HepG2 (cell line): ENCODE measurements around the gene GMPPA. TPM values are rescaled to one million over a fixed set of nuclear protein-coding genes. Genes with fewer than 3 reads are reported as not detected.

Source experiments
- ATAC-seq: fragments of 200-7000 bp; cut with Tn5 transposase; 3 replicates; pipeline ENCODE4 v1.9.1; 2020; ENCODE audit warnings: mild to moderate bottlenecking, moderate library complexity
- BruUV-seq: library from RNA; stranded (reverse); fragments of 400-500 nt; replicated peaks from 2 replicates; lab custom pipeline; 2021; lab: Mats Ljungman, UMichigan
- CTCF ChIA-PET: fragments of 300-600 bp; formaldehyde crosslinking; extraction: SDS; loops from one replicate; lab custom pipeline; 2021; ENCODE audit warnings: low total read pairs, inconsistent platforms, low intra/inter-chr PET ratio; lab: Yijun Ruan, JAX
- POLR2A ChIA-PET: fragments of 350-600 bp; sonication (Branson Sonifier 250); formaldehyde crosslinking; loops from one replicate; lab custom pipeline; 2020; ENCODE audit warnings: antibody characterized with exemption, inconsistent platforms; lab: Yijun Ruan, JAX
- DNase-seq: peaks from one replicate; pipeline ENCODE4 v3.0.0-alpha.2; 2015; ENCODE audit warnings: low spot score
- FAIRE-seq: peaks from 3 replicates; lab custom pipeline; 2011; peaks lifted over from hg19 to GRCh38; lab: Jason Lieb, UNC
- H2AFZ ChIP-seq: one replicate; pipeline ENCODE4 v1.6.1; 2011; ENCODE audit warnings: low read length, inconsistent platforms
- H3K27ac ChIP-seq: fragments of 300-600 bp; 3 replicates; pipeline ENCODE4 v1.8.0; 2011; ENCODE audit warnings: mixed run types, mild to moderate bottlenecking, mixed read lengths, low read length, inconsistent platforms; ENCODE audit not compliant: insufficient read depth; ENCODE audit errors: extremely low read length
- H3K27me3 ChIP-seq, 2 experiments: fragments of 200-600 bp in 1 of 2; 2 replicates in 1 of 2; 3 replicates in 1 of 2; pipeline versions ENCODE4 v1.6.0 to v1.8.0; 2011; ENCODE audit warnings: low read length in 2 of 2, mild to moderate bottlenecking in 2 of 2, moderate library complexity in 2 of 2, inconsistent platforms in 1 of 2; ENCODE audit not compliant: insufficient read depth in 2 of 2, control insufficient read depth in 1 of 2
- H3K36me3 ChIP-seq, 2 experiments: fragments of 200-600 bp in 1 of 2; replicated peaks in 1 of 2; 2 replicates in 1 of 2; 3 replicates in 1 of 2; pipeline versions ENCODE4 v1.5.1 to v1.8.0; 2011; ENCODE audit warnings: low read length in 2 of 2, inconsistent platforms in 1 of 2; ENCODE audit not compliant: insufficient read depth in 2 of 2, control insufficient read depth in 1 of 2
- H3K4me1 ChIP-seq: 2 replicates; pipeline ENCODE4 v1.5.1; 2012; ENCODE audit warnings: low read length, inconsistent platforms; ENCODE audit not compliant: insufficient read depth
- H3K4me2 ChIP-seq: 2 replicates; pipeline ENCODE4 v1.6.0; 2011; ENCODE audit warnings: low read depth, low read length, inconsistent platforms
- H3K4me3 ChIP-seq, 3 experiments: fragments of 200-600 bp in 1 of 3; sonication (generic), shearing (Covaris generic) in 1 of 3; replicated peaks in 1 of 3; 2 replicates each; pipeline ENCODE4 v1.5.1; 2011 to 2016; ENCODE audit warnings: low read length in 3 of 3, inconsistent platforms in 2 of 3, low read depth in 2 of 3, mild to moderate bottlenecking in 2 of 3, control low read depth in 1 of 3, mixed read lengths in 1 of 3; ENCODE audit not compliant: insufficient read depth in 1 of 3
- H3K79me2 ChIP-seq: one replicate; pipeline ENCODE4 v1.6.1; 2011; ENCODE audit warnings: low read length, inconsistent platforms; ENCODE audit not compliant: insufficient read depth
- H3K9ac ChIP-seq: 2 replicates; pipeline ENCODE4 v1.6.0; 2011; ENCODE audit warnings: mild to moderate bottlenecking, low read depth, low read length, inconsistent platforms; ENCODE audit not compliant: insufficient read depth
- H3K9me3 ChIP-seq: 2 replicates; pipeline ENCODE4 v1.5.1; 2012; ENCODE audit warnings: mild to moderate bottlenecking, low read length
- H4K20me1 ChIP-seq: 2 replicates; pipeline ENCODE4 v1.6.0; 2011; ENCODE audit warnings: inconsistent platforms, mild to moderate bottlenecking, low read length, moderate library complexity; ENCODE audit not compliant: insufficient read depth
- CREB1 ChIP-seq, 2 experiments: fragments of 450-650 bp in 1 of 2; IDR thresholded peaks; 2 replicates each; pipeline ENCODE4 v1.6.1; 2016 to 2017; ENCODE audit warnings: control low read depth in 1 of 2, mild to moderate bottlenecking in 1 of 2, missing compliant biosample characterization in 1 of 2, missing genetic modification characterization in 1 of 2
- MIER3 ChIP-seq: IDR thresholded peaks from 2 replicates; pipeline ENCODE4 v1.6.1; 2016; ENCODE audit warnings: missing compliant biosample characterization, borderline replicate concordance
- PHB2 ChIP-seq: fragments of 450-650 bp; IDR thresholded peaks from 2 replicates; pipeline ENCODE4 v1.6.1; 2018; ENCODE audit not compliant: partially characterized antibody
- STAT5B ChIP-seq: sonication (generic); formaldehyde crosslinking; IDR thresholded peaks from 2 replicates; pipeline ENCODE4 v1.4.0; 2020; ENCODE audit warnings: missing genetic modification reagents
- ZKSCAN8 ChIP-seq: IDR thresholded peaks from 2 replicates; pipeline ENCODE4 v1.6.1; 2016; ENCODE audit warnings: borderline replicate concordance, missing genetic modification reagents, missing compliant biosample characterization
- ZNF124 ChIP-seq: sonication (generic); formaldehyde crosslinking; IDR thresholded peaks from 2 replicates; pipeline ENCODE4 v1.4.0; 2020; ENCODE audit warnings: missing genetic modification reagents
- ZNF180 ChIP-seq: sonication (generic); formaldehyde crosslinking; IDR thresholded peaks from 2 replicates; pipeline ENCODE4 v1.4.0; 2020; ENCODE audit warnings: low read depth, missing genetic modification reagents, borderline replicate concordance
- ZNF296 ChIP-seq: sonication (generic); formaldehyde crosslinking; conservative IDR thresholded peaks from 2 replicates; pipeline ENCODE4 v1.5.0; 2020; ENCODE audit warnings: mild to moderate bottlenecking, missing genetic modification reagents
- ZNF577 ChIP-seq: sonication (generic); formaldehyde crosslinking; IDR thresholded peaks from 2 replicates; pipeline ENCODE4 v1.4.0; 2020; ENCODE audit warnings: mild to moderate bottlenecking, low read depth, missing genetic modification reagents, borderline replicate concordance
- ZNF747 ChIP-seq: sonication (generic); formaldehyde crosslinking; IDR thresholded peaks from 2 replicates; pipeline ENCODE4 v1.8.1; 2023; ENCODE audit warnings: missing genetic modification reagents, mild to moderate bottlenecking, borderline replicate concordance
- ZNF777 ChIP-seq: sonication (generic); formaldehyde crosslinking; IDR thresholded peaks from 2 replicates; pipeline ENCODE4 v1.4.0; 2020; ENCODE audit warnings: missing genetic modification reagents
- WGBS: methylation state at CpG from one replicate; pipeline ENCODE4 v1.1.6; 2017; ENCODE audit warnings: low lambda C conversion rate; 5-methylcytosine and 5-hydroxymethylcytosine counted together
- in situ Hi-C: cut with HindIII; loops from 2 replicates; pipeline ENCODE4 v1.10.0; 2017; ENCODE audit warnings: low pct_unique_long_range_greater_than_20kb; ENCODE audit not compliant: extremely low pct_ligation_motif_present
- intact Hi-C: fragments of 100-400 bp; cut with micrococcal nuclease; formaldehyde crosslinking; loops from one replicate; pipeline ENCODE4 v1.10.0; 2022; ENCODE audit not compliant: unreplicated experiment
- polyA plus RNA-seq, 8 experiments: library from polyadenylated mRNA; depleted of rRNA in 3 of 8; stranded (reverse) in 7 of 8; unstranded in 1 of 8; fragments of >200 nt; fragmentation: Illumina TruSeq in 4 of 8; extraction: Trizol in 4 of 8; gene quantifications; 2 replicates each; pipeline versions ENCODE4 v1.2.1 to v1.2.3, GENCODE V29; 2011 to 2016; ENCODE audit warnings: low read depth in 4 of 8, missing spikeins in 1 of 8, mixed read lengths in 1 of 8; ENCODE audit not compliant: insufficient read depth in 1 of 8
- total RNA-seq, 5 experiments: library from RNA; depleted of rRNA; stranded (reverse); fragments of >200 nt; fragmentation: Illumina TruSeq; extraction: Trizol; gene quantifications; 2 replicates each; pipeline ENCODE4 v1.2.3, GENCODE V29; 2016; ENCODE audit warnings: low read depth in 1 of 5
- TF ChIP-seq, protein P1 (sequence below): sonication (generic); formaldehyde crosslinking; IDR thresholded peaks from 2 replicates; pipeline ENCODE4 v1.5.0; 2020; ENCODE audit warnings: missing genetic modification reagents, mild to moderate bottlenecking, borderline replicate concordance
- TF ChIP-seq, protein P2 (sequence below): sonication (generic); formaldehyde crosslinking; IDR thresholded peaks from one replicate; pipeline ENCODE4 v1.5.1; 2020; ENCODE audit warnings: mild to moderate bottlenecking, missing genetic modification reagents; ENCODE audit errors: not compliant biosample characterization
- TF ChIP-seq, protein P3 (sequence below): sonication (generic); formaldehyde crosslinking; IDR thresholded peaks from 2 replicates; pipeline ENCODE4 v1.5.0; 2020; ENCODE audit warnings: missing genetic modification reagents, mild to moderate bottlenecking, borderline replicate concordance

Gene GMPPA
- total and polyA plus RNA-seq, 2 of the 13 experiments (the other 11 are each of a cell fraction or from before 2014, with no cell fraction given) = 81.1 to 106 TPM

DNA sequence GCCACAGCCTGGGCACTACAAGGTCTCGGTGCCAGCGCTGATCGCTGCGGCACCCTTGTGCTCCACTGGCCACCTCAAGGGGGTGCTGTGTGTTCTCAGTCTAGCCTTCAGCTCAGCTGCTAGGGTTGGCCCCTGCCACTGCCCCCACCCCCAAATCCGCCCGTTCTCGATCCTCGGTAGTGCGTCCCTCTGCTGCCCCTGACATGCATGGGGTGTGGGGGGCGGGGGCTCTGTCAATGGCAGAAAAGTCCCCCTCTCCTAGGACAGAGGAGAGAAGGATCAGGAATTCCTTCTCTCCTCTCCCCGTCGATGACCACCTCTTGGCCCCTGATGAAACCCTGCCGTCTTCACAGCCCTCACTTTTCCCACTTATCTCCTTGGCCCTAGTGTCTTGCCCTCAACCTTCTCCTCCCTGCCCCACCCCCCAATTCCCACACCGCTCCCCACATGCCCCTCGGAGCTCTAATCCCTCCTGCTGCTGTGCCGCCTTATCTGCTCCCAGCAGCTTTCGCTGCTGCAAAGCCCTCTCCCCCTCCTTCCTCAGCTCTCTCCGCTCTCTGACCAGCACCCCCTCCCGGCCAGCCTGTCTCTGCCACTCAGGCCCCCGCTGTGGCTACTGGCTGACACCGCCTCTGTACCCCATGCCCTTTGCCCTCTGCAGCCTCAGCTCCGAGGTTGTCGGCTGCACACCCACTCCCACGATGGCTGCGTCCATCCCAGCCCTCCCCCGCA, 11.3 kb downstream of the GMPPA start:
- Histone ChIP-seq H3K9me3 (no peaks in the 10 kb centered on the region), H3K36me3 (peaks cover 7 to 11% of the 10 kb centered on the region in 2 experiments; a peak in 3 of 5 replicates), H3K4me2 (peak overlapping the region; percentile 96), H3K27ac (no peak overlapping the region), H3K27me3 (peaks cover 14 to 41% of the 10 kb centered on the region in 2 experiments), H3K4me3 (peak overlapping the region; percentile 52 to 70 (median 53)), H3K79me2 (no peaks in the 10 kb centered on the region), H2AFZ (no peak overlapping the region), H4K20me1 (peaks cover 11% of the 10 kb centered on the region; the same call in 1 of the 2 replicates), H3K4me1 (peaks cover 34% of the 10 kb centered on the region), H3K9ac (no peak overlapping the region)
- peak; percentile 90 for FAIRE-seq
- CTCF ChIA-PET = interaction anchor here (1.0 to 1.9 kb wide), 7 partner anchors 11 to 133 kb away, joined by 3 to 26 read pairs (median 7); a partner anchor contains a TSS
- WGBS = 2% methylated on average over 26 of the region's 26 CpGs
- DNase-seq = peak; percentile 60
- no TSS peak for BruUV-seq
- intact Hi-C loops (loop anchor here (1.0 kb wide), 1 partner anchor 15 kb away; no protein-coding TSS in a partner anchor), in situ Hi-C loops (no loop called here)
- POLR2A ChIA-PET = interaction anchor here (0.6 to 7.7 kb wide), 9 partner anchors 9 to 122 kb away, joined by 3 to 94 read pairs (median 6); partner anchors contain the start of genes DNPEP, GMPPA and OBSL1
- ATAC-seq = peak; percentile 89
- TF ChIP-seq ZNF777 (CRISPR knock-in tag) (peak; percentile 90), ZNF577 (no peak), PHB2 (no peak), ZNF296 (CRISPR knock-in tag) (no peak), CREB1 (IDR thresholded peaks at IDR 0.05) (no peak), CREB1 (CRISPR knock-in tag; IDR thresholded peaks at IDR 0.05) (no peak), ZNF747 (CRISPR knock-in tag) (no peak), STAT5B (CRISPR knock-in tag) (no peak), ZNF180 (CRISPR knock-in tag) (no peak), ZNF124 (CRISPR knock-in tag) (no peak), ZKSCAN8 (CRISPR knock-in tag) (no peak), MIER3 (CRISPR knock-in tag) (0 out of 2 replicates have a peak, but pooled peaks have one; percentile 15)
- TF ChIP-seq, protein P1, sequence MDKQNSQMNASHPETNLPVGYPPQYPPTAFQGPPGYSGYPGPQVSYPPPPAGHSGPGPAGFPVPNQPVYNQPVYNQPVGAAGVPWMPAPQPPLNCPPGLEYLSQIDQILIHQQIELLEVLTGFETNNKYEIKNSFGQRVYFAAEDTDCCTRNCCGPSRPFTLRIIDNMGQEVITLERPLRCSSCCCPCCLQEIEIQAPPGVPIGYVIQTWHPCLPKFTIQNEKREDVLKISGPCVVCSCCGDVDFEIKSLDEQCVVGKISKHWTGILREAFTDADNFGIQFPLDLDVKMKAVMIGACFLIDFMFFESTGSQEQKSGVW (CRISPR knock-in tag) = no peak
- TF ChIP-seq, protein P2, sequence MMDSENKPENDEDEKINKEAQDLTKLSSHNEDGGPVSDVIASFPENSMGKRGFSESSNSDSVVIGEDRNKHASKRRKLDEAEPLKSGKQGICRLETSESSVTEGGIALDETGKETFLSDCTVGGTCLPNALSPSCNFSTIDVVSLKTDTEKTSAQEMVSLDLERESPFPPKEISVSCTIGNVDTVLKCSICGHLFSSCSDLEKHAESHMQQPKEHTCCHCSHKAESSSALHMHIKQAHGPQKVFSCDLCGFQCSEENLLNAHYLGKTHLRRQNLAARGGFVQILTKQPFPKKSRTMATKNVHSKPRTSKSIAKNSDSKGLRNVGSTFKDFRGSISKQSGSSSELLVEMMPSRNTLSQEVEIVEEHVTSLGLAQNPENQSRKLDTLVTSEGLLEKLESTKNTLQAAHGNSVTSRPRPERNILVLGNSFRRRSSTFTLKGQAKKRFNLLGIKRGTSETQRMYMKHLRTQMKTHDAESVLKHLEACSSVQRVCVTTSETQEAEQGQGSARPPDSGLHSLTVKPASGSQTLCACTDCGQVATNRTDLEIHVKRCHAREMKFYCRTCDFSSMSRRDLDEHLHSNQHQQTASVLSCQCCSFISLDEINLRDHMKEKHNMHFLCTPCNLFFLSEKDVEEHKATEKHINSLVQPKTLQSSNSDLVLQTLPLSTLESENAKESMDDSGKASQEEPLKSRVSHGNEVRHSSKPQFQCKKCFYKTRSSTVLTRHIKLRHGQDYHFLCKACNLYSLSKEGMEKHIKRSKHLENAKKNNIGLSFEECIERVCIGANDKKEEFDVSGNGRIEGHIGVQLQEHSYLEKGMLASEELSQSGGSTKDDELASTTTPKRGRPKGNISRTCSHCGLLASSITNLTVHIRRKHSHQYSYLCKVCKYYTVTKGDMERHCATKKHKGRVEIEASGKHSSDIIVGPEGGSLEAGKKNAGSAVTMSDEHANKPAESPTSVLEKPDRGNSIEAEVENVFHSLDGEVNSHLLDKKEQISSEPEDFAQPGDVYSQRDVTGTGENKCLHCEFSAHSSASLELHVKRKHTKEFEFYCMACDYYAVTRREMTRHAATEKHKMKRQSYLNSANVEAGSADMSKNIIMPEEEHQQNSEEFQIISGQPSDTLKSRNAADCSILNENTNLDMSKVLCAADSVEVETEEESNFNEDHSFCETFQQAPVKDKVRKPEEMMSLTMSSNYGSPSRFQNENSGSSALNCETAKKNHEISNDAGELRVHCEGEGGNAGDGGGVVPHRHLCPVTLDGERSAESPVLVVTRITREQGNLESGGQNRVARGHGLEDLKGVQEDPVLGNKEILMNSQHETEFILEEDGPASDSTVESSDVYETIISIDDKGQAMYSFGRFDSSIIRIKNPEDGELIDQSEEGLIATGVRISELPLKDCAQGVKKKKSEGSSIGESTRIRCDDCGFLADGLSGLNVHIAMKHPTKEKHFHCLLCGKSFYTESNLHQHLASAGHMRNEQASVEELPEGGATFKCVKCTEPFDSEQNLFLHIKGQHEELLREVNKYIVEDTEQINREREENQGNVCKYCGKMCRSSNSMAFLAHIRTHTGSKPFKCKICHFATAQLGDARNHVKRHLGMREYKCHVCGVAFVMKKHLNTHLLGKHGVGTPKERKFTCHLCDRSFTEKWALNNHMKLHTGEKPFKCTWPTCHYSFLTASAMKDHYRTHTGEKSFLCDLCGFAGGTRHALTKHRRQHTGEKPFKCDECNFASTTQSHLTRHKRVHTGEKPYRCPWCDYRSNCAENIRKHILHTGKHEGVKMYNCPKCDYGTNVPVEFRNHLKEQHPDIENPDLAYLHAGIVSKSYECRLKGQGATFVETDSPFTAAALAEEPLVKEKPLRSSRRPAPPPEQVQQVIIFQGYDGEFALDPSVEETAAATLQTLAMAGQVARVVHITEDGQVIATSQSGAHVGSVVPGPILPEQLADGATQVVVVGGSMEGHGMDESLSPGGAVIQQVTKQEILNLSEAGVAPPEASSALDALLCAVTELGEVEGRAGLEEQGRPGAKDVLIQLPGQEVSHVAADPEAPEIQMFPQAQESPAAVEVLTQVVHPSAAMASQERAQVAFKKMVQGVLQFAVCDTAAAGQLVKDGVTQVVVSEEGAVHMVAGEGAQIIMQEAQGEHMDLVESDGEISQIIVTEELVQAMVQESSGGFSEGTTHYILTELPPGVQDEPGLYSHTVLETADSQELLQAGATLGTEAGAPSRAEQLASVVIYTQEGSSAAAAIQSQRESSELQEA (CRISPR knock-in tag) = no peak
- TF ChIP-seq, protein P3, sequence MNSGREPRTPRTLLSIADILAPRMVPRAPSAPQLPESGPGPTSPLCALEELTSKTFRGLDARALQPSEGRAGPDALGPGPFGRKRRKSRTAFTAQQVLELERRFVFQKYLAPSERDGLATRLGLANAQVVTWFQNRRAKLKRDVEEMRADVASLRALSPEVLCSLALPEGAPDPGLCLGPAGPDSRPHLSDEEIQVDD = no peak
